ENCODE data around the gene DLG2.

The DLG2 gene

DNA sequence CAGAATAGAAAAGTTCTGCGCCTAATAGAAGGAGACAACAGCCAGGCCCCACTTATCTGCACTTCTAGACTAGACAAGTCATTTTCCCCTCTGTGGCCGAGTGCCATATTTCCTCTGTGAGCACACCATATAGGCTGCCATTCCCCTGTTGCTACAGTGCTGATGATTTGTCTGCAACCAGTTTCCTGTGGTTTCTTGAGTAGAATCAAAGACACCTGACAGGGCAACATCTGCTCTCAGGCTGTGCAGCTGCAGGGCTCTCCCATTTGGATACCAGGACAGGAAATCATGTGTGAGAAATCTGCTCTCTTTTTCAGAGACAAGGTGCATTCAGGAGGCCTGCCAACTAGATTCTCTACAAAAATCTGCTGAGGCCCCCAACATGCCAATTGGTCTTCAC lies 879.3 kb downstream of the DLG2 start:
- TF ChIP-seq, protein P1, sequence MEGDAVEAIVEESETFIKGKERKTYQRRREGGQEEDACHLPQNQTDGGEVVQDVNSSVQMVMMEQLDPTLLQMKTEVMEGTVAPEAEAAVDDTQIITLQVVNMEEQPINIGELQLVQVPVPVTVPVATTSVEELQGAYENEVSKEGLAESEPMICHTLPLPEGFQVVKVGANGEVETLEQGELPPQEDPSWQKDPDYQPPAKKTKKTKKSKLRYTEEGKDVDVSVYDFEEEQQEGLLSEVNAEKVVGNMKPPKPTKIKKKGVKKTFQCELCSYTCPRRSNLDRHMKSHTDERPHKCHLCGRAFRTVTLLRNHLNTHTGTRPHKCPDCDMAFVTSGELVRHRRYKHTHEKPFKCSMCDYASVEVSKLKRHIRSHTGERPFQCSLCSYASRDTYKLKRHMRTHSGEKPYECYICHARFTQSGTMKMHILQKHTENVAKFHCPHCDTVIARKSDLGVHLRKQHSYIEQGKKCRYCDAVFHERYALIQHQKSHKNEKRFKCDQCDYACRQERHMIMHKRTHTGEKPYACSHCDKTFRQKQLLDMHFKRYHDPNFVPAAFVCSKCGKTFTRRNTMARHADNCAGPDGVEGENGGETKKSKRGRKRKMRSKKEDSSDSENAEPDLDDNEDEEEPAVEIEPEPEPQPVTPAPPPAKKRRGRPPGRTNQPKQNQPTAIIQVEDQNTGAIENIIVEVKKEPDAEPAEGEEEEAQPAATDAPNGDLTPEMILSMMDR (IDR thresholded peaks at IDR 0.05), result no peak

DNA sequence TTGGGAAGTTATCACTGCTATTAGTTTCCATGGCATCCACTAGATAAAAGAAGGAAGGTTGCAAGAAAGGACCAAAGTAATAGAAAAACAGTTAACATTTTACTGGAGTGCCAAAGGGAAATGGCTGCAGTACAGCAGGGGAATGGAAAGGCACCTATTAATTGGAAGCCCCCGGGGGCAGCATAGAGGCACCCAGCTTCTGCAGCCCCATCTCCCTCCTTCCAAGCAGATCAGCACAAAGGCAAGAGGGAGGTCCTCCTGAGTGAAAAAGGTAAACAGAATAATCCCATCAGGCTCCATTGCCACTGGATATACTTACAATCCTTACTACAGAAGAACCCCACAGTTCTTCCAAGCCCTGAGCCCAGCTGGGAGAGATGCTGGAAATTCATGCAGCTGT lies 887.1 kb downstream of the DLG2 start:
- TF ChIP-seq, protein P1 (IDR thresholded peaks at IDR 0.05), result no peak

DNA sequence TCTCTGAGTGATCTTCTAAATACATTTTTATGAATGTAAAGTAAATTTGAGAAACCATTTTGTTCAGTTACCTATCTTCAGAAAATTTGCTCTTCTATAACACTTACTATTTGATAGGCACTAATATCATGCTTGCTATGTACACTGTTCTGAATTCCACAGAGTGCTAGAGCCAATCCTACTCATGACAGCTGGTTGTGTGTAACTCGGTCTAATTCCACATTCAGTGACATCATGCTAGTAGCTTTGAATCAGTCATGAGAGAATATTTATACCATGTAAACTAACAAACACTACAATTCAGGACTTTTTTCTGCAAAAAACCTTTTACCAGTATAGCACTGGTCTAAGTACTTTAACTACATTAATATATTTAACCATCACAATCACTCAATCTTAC lies 902.9 kb downstream of the DLG2 start:
- TF ChIP-seq, protein P1 (IDR thresholded peaks at IDR 0.05), result no peak

DNA sequence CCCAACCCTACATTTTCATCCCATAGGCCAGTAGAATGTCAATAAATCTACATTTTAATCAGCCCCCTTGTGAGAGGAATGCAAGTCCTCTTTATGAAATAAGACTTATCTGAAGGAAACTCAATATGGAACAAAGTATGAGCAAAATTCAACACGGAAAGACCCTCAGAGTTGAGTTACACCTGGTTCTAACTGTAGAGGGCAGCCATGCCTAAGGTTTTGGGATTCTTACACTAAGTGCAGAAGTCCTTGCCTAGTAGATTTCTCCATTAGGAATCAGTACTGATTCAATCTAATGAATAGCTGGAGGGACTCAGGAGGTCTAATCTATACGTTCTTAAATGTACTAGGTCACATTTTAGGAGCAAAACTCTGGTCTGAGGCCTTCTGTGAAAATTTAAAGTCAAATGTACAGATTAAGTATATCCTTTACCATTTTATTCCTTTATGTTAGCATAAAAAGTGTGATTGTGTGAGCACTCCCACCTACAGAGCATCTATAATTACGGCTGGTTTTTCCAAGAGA lies 904.5 kb downstream of the DLG2 start:
- TF ChIP-seq, protein P1 (IDR thresholded peaks at IDR 0.05), result peak; percentile 48

DNA sequence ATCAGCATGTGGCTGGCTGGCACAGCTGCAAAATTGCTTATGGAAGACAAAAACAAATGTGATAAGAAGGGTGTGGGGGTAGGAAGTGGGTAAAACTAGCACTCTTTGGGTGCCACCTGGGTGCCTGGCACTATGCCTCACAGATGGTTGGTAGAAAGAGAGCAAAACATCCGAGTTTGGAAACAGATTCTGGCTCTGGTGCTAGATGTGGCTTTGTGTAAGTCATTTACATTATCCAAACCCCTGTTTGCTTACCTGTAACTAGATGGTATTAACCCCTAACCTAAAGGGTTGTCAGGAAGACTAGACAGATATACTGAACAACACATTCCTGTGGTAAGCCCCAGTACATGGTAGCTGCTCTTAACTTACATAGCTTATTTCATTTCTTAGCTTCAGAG lies 905.6 kb downstream of the DLG2 start:
- TF ChIP-seq, protein P1 (IDR thresholded peaks at IDR 0.05), result no peak

DNA sequence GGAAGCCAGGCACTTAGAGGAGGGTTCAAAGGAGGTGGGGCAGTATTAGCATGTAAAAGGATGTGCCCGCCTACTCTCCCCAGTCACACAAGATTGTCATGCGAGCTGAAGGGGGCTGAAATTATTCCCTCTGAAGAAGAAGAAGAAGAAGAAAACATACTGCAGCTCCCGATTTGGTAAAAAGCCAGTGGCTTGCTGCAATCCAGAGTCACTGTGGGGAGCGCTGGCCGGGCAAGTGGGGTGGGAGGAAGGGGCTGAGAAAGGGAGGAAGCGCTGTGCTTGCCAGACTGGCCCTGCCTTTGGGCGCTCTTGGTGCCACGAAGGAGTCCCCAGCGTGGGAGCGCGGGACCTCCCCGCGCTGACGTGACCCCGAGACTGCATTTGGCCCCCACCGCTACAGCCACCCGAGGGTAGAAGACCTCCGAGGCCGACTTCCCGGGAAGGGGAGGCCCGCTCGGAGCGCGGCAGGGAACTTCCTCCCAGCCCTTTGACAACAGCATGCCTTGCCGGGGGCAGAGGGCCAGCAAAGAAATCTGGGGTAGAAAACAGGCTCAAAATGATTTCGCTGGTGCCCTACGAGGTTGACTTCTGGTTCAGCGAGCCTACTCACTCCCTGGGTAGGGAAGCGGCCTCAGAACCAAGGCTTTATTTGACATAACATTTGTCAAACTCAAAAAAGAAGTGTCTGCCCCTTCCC lies 906.3 kb downstream of the DLG2 start:
- TF ChIP-seq, protein P1 (IDR thresholded peaks at IDR 0.05), result no peak

DNA sequence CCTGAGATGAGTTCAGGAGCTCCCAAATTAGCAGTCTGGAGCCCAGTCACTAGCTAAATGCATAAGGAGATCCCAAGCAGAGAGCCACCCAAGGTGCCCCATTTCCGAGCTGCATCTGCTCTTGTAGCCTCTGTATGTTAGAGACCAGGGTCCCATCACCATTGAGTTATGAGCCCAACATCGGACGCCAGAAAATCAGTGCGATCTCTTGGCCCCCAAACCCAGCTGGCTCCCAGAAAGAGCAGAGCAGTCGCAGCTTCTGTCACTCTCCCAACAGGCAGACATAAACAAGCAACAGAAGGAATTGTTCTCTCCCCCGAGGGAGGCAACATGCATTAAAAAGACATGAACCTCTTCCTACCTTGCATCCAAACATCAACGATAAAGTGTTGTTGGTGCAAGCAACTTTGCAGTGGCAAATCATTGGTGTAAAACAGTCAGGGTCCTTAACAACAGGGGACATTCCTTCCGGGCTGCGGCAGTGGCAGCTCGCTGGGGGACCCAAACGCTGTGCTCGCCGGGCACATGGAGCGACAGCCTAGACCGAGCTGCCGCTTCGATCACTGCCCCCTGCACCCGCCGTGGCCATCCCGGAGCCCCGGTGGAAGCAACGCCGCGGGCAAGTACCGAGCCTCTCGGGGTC lies 907.1 kb downstream of the DLG2 start:
- TF ChIP-seq, protein P1 (IDR thresholded peaks at IDR 0.05), result no peak

Measured in LNCAP (cell line).